Common myeloid progenitor, CD34-positive (primary cell): ENCODE results near the gene RGMA.
"Not testable (repeated sequence)": the region's sequence is repeated elsewhere in the genome, so short reads cannot be mapped to it uniquely, and the experiment has no call there.

Source experiments
- CTCF ChIA-PET: fragments of 350-600 bp; sonication (Branson Sonifier 250); formaldehyde crosslinking; loops from one replicate; lab custom pipeline; 2021; ENCODE audit warnings: antibody characterized with exemption; lab: Charles Lee
- POLR2A ChIA-PET: fragments of 350-600 bp; sonication (Branson Sonifier 250); formaldehyde crosslinking; loops from one replicate; lab custom pipeline; 2021; ENCODE audit warnings: antibody characterized with exemption; lab: Charles Lee
- DNase-seq, 3 donors: peaks; one replicate each; pipeline versions ENCODE4 v3.0.0 to v3.0.0-alpha.2; 2013
- H3K27ac ChIP-seq, 2 experiments: 1 replicate in 1 of 2; 2 replicates in 1 of 2; pipeline ENCODE4 v1.7.0; 2013; ENCODE audit warnings: inconsistent platforms in 2 of 2, low read length in 2 of 2, mild to moderate bottlenecking in 2 of 2, low read depth in 1 of 2, moderate library complexity in 1 of 2; ENCODE audit not compliant: severe bottlenecking in 2 of 2, insufficient read depth in 1 of 2, poor library complexity in 1 of 2
- H3K27me3 ChIP-seq, 5 experiments: replicated peaks in 2 of 5; 1 replicate in 3 of 5; 2 replicates in 2 of 5; pipeline versions ENCODE4 v1.6.1 to v1.7.0; 2013; ENCODE audit warnings: low read length in 4 of 5, mild to moderate bottlenecking in 2 of 5, moderate library complexity in 2 of 5, inconsistent platforms in 1 of 5; ENCODE audit not compliant: insufficient read depth in 5 of 5, control insufficient read depth in 4 of 5
- H3K36me3 ChIP-seq, 4 experiments: 1 replicate in 2 of 4; 2 replicates in 2 of 4; pipeline versions ENCODE4 v1.6.1 to v1.7.0; 2013; ENCODE audit warnings: low read length in 3 of 4, control low read depth in 1 of 4, mild to moderate bottlenecking in 1 of 4; ENCODE audit not compliant: control insufficient read depth in 4 of 4, insufficient read depth in 4 of 4
- H3K4me1 ChIP-seq, 4 experiments: 1 replicate in 3 of 4; 2 replicates in 1 of 4; pipeline versions ENCODE4 v1.6.1 to v1.7.1; 2013; ENCODE audit warnings: low read length in 3 of 4, mild to moderate bottlenecking in 3 of 4, control low read depth in 1 of 4, inconsistent platforms in 1 of 4, moderate library complexity in 1 of 4; ENCODE audit not compliant: control insufficient read depth in 4 of 4, insufficient read depth in 4 of 4; ENCODE audit errors: control extremely low read depth in 1 of 4
- H3K4me3 ChIP-seq, 7 experiments: 1 replicate in 4 of 7; 2 replicates in 3 of 7; pipeline versions ENCODE4 v1.5.1 to v1.7.0; 2013; ENCODE audit warnings: mild to moderate bottlenecking in 7 of 7, low read length in 6 of 7, moderate library complexity in 6 of 7, inconsistent platforms in 2 of 7, low read depth in 2 of 7, control low read depth in 1 of 7; ENCODE audit not compliant: insufficient read depth in 4 of 7, control insufficient read depth in 1 of 7; ENCODE audit errors: extremely low read depth in 1 of 7
- H3K9me3 ChIP-seq, 5 experiments: 1 replicate in 4 of 5; 2 replicates in 1 of 5; pipeline versions ENCODE4 v1.6.1 to v1.7.1; 2013; ENCODE audit warnings: low read length in 4 of 5, mild to moderate bottlenecking in 2 of 5, inconsistent platforms in 1 of 5, low read depth in 1 of 5, moderate library complexity in 1 of 5; ENCODE audit not compliant: control insufficient read depth in 4 of 5, insufficient read depth in 2 of 5; ENCODE audit errors: control extremely low read depth in 1 of 5
- WGBS: methylation state at CpG from one replicate; pipeline ENCODE4 v1.1.5; 2013; ENCODE audit not compliant: insufficient coverage; 5-methylcytosine and 5-hydroxymethylcytosine counted together

The RGMA gene

GRCh38 chr15:93035953-93036810 lies 52.8 kb downstream of the RGMA start:
- ChIA-PET CTCF (interaction anchor here (0.8 to 16.0 kb wide), 7 partner anchors 8 to 1083 kb away, joined by 3 to 472 read pairs (median 6); no protein-coding TSS in a partner anchor), POLR2A (no interaction called here)
- H3K27ac ChIP-seq, result no peak overlapping the region
- H3K36me3 ChIP-seq, result no peaks in the 10 kb centered on the region
- H3K4me3 ChIP-seq, result peak overlapping the region in 1 of 7 experiments; percentile 16
- H3K9me3 ChIP-seq, result no peaks in the 10 kb centered on the region
- 71% methylated on average over 20 of the region's 32 CpGs for WGBS
- H3K4me1 ChIP-seq, result peaks cover 0 to 51% (median 12%) of the 10 kb centered on the region in 4 experiments
- peak; percentile 74 to 87 (median 83) for DNase-seq
- no peaks in the 10 kb centered on the region for H3K27me3 ChIP-seq

- no peaks in the 10 kb centered on the region for H3K27me3 ChIP-seq
- no peaks in the 10 kb centered on the region for H3K9me3 ChIP-seq
- 76% methylated on average over 16 of the region's 18 CpGs for WGBS
- ChIA-PET POLR2A (no interaction called here), CTCF (interaction anchor here (0.8 to 16.0 kb wide), 6 partner anchors 10 to 1084 kb away, joined by 3 to 472 read pairs (median 6); no protein-coding TSS in a partner anchor)
- no peak for DNase-seq
- peaks cover 0 to 50% (median 15%) of the 10 kb centered on the region in 4 experiments for H3K4me1 ChIP-seq
- no peak overlapping the region for H3K27ac ChIP-seq
- no peak overlapping the region for H3K4me3 ChIP-seq
- H3K36me3 ChIP-seq, result no peaks in the 10 kb centered on the region
Measured at GRCh38 chr15:93035092-93035915, 53.7 kb downstream of the RGMA start.

GRCh38 chr15:93034512-93034911 lies 54.5 kb downstream of the RGMA start:
- CTCF ChIA-PET, result interaction anchor here (0.6 to 16.0 kb wide), 5 partner anchors 9 to 1423 kb away, joined by 3 to 472 read pairs (median 7); no protein-coding TSS in a partner anchor
- 97% methylated on average over 6 of the region's 7 CpGs for WGBS
- POLR2A ChIA-PET, result no interaction called here
- Histone ChIP-seq H3K27me3 (no peaks in the 10 kb centered on the region), H3K4me1 (peaks cover 0 to 50% (median 11%) of the 10 kb centered on the region in 4 experiments), H3K27ac (no peak overlapping the region), H3K4me3 (no peak overlapping the region), H3K36me3 (no peaks in the 10 kb centered on the region), H3K9me3 (no peaks in the 10 kb centered on the region)
- no peak for DNase-seq

GRCh38 chr15:93033434-93034045 lies 55.5 kb downstream of the RGMA start:
- no peaks in the 10 kb centered on the region for H3K36me3 ChIP-seq
- ChIA-PET CTCF (interaction anchor here (2.6 to 16.0 kb wide), 3 partner anchors 16 to 1086 kb away, joined by 7 to 472 read pairs (median 62); no protein-coding TSS in a partner anchor), POLR2A (no interaction called here)
- H3K27me3 ChIP-seq, result no peaks in the 10 kb centered on the region
- H3K9me3 ChIP-seq, result no peaks in the 10 kb centered on the region
- 90% methylated on average over 13 of the region's 14 CpGs for WGBS
- no peak overlapping the region for H3K27ac ChIP-seq
- H3K4me1 ChIP-seq, result peaks cover 0 to 58% (median 14%) of the 10 kb centered on the region in 4 experiments
- no peak overlapping the region for H3K4me3 ChIP-seq
- DNase-seq, result no peak

- H3K27ac ChIP-seq, H3K27me3 ChIP-seq, POLR2A ChIA-PET, H3K4me3 ChIP-seq, H3K36me3 ChIP-seq, H3K9me3 ChIP-seq: not testable (repeated sequence)
- 92% methylated on average over 21 of the region's 21 CpGs for WGBS
- DNase-seq, result peak in 1 of 3 donors; percentile 13
- H3K4me1 ChIP-seq, result peaks cover 0 to 59% (median 16%) of the 10 kb centered on the region in 4 experiments
- CTCF ChIA-PET, result interaction anchor here (1.1 to 16.0 kb wide), 4 partner anchors 15 to 1087 kb away, joined by 4 to 472 read pairs (median 34); no protein-coding TSS in a partner anchor
Measured at GRCh38 chr15:93032515-93033206, 56.4 kb downstream of the RGMA start.
